ENCODE results near the gene GPS1. TPM values are rescaled to one million over a fixed set of nuclear protein-coding genes. Genes with fewer than 3 reads are reported as not detected.

Gene GPS1
- total and polyA plus RNA-seq, 4 donors: 63.4 to 165 (median 138) TPM

GRCh38 chr17:82008258-82008940 is 43.3 kb upstream of the GPS1 start:
- peaks cover 62% of the 10 kb centered on the region for H3K4me1 ChIP-seq (ENCODE audit: control insufficient read depth, insufficient read depth, low read length)
- no peak overlapping the region for H3K4me3 ChIP-seq (ENCODE audit: low read depth, low read length)
- H3K36me3 ChIP-seq (ENCODE audit: control insufficient read depth, insufficient read depth, low read length): peaks cover 98% of the 10 kb centered on the region
- WGBS (ENCODE audit: insufficient coverage): 79% methylated on average over 24 of the region's 26 CpGs
- no peak for DNase-seq (ENCODE audit: low read depth in 4 of 6, low spot score in 6 of 6)
- no peaks in the 10 kb centered on the region for H3K27me3 ChIP-seq (ENCODE audit: control insufficient read depth, insufficient read depth, low read length)
- no peak overlapping the region for H3K27ac ChIP-seq (ENCODE audit: low read depth, low read length)
- H3K9me3 ChIP-seq (ENCODE audit: control insufficient read depth, insufficient read depth, low read length): no peaks in the 10 kb centered on the region

GRCh38 chr17:82008941-82009405 is 42.7 kb upstream of the GPS1 start:
- peaks cover 63% of the 10 kb centered on the region for H3K4me1 ChIP-seq (ENCODE audit: control insufficient read depth, insufficient read depth, low read length)
- 91% methylated on average over 28 of the region's 28 CpGs for WGBS (ENCODE audit: insufficient coverage)
- no peak for DNase-seq (ENCODE audit: low read depth in 4 of 6, low spot score in 6 of 6)
- no peaks in the 10 kb centered on the region for H3K9me3 ChIP-seq (ENCODE audit: control insufficient read depth, insufficient read depth, low read length)
- no peak overlapping the region for H3K27ac ChIP-seq (ENCODE audit: low read depth, low read length)
- peaks cover 98% of the 10 kb centered on the region for H3K36me3 ChIP-seq (ENCODE audit: control insufficient read depth, insufficient read depth, low read length)
- H3K4me3 ChIP-seq (ENCODE audit: low read depth, low read length): no peak overlapping the region
- no peaks in the 10 kb centered on the region for H3K27me3 ChIP-seq (ENCODE audit: control insufficient read depth, insufficient read depth, low read length)

- 90% methylated on average over 15 of the region's 15 CpGs for WGBS (ENCODE audit: insufficient coverage)
- Histone ChIP-seq H3K9me3 (ENCODE audit: control insufficient read depth, insufficient read depth, low read length) (no peaks in the 10 kb centered on the region), H3K36me3 (ENCODE audit: control insufficient read depth, insufficient read depth, low read length) (peaks cover 98% of the 10 kb centered on the region), H3K4me3 (ENCODE audit: low read depth, low read length) (no peak overlapping the region), H3K27ac (ENCODE audit: low read depth, low read length) (no peak overlapping the region), H3K4me1 (ENCODE audit: control insufficient read depth, insufficient read depth, low read length) (peaks cover 63% of the 10 kb centered on the region), H3K27me3 (ENCODE audit: control insufficient read depth, insufficient read depth, low read length) (no peaks in the 10 kb centered on the region)
- no peak for DNase-seq (ENCODE audit: low read depth in 4 of 6, low spot score in 6 of 6)
Observed at GRCh38 chr17:82009413-82009812, 42.3 kb upstream of the GPS1 start.

- Histone ChIP-seq H3K9me3 (ENCODE audit: control insufficient read depth, insufficient read depth, low read length) (no peaks in the 10 kb centered on the region), H3K36me3 (ENCODE audit: control insufficient read depth, insufficient read depth, low read length) (peaks cover 97% of the 10 kb centered on the region), H3K27me3 (ENCODE audit: control insufficient read depth, insufficient read depth, low read length) (no peaks in the 10 kb centered on the region), H3K27ac (ENCODE audit: low read depth, low read length) (no peak overlapping the region), H3K4me3 (ENCODE audit: low read depth, low read length) (no peak overlapping the region), H3K4me1 (ENCODE audit: control insufficient read depth, insufficient read depth, low read length) (peaks cover 72% of the 10 kb centered on the region)
- DNase-seq (ENCODE audit: low read depth in 4 of 6, low spot score in 6 of 6): no peak
- 92% methylated on average over 33 of the region's 39 CpGs for WGBS (ENCODE audit: insufficient coverage)
Observed at GRCh38 chr17:82010575-82011525, 40.8 kb upstream of the GPS1 start.

GRCh38 chr17:82011617-82012187 is 40.0 kb upstream of the GPS1 start:
- WGBS (ENCODE audit: insufficient coverage): 90% methylated on average over 18 of the region's 19 CpGs
- H3K27ac ChIP-seq (ENCODE audit: low read depth, low read length): no peak overlapping the region
- H3K9me3 ChIP-seq (ENCODE audit: control insufficient read depth, insufficient read depth, low read length): no peaks in the 10 kb centered on the region
- no peak for DNase-seq (ENCODE audit: low read depth in 4 of 6, low spot score in 6 of 6)
- H3K36me3 ChIP-seq (ENCODE audit: control insufficient read depth, insufficient read depth, low read length): peaks cover 97% of the 10 kb centered on the region
- no peak overlapping the region for H3K4me3 ChIP-seq (ENCODE audit: low read depth, low read length)
- peaks cover 72% of the 10 kb centered on the region for H3K4me1 ChIP-seq (ENCODE audit: control insufficient read depth, insufficient read depth, low read length)
- H3K27me3 ChIP-seq (ENCODE audit: control insufficient read depth, insufficient read depth, low read length): no peaks in the 10 kb centered on the region

GRCh38 chr17:82012261-82012639 is 39.4 kb upstream of the GPS1 start:
- peaks cover 97% of the 10 kb centered on the region for H3K36me3 ChIP-seq (ENCODE audit: control insufficient read depth, insufficient read depth, low read length)
- peaks cover 66% of the 10 kb centered on the region for H3K4me1 ChIP-seq (ENCODE audit: control insufficient read depth, insufficient read depth, low read length)
- H3K27ac ChIP-seq (ENCODE audit: low read depth, low read length): peak overlapping the region; percentile 67
- no peaks in the 10 kb centered on the region for H3K9me3 ChIP-seq (ENCODE audit: control insufficient read depth, insufficient read depth, low read length)
- no peak for DNase-seq (ENCODE audit: low read depth in 4 of 6, low spot score in 6 of 6)
- WGBS (ENCODE audit: insufficient coverage): 50% methylated on average over 20 of the region's 20 CpGs
- no peak overlapping the region for H3K4me3 ChIP-seq (ENCODE audit: low read depth, low read length)
- no peaks in the 10 kb centered on the region for H3K27me3 ChIP-seq (ENCODE audit: control insufficient read depth, insufficient read depth, low read length)

- Histone ChIP-seq H3K27me3 (ENCODE audit: control insufficient read depth, insufficient read depth, low read length) (no peaks in the 10 kb centered on the region), H3K4me3 (ENCODE audit: low read depth, low read length) (no peak overlapping the region), H3K4me1 (ENCODE audit: control insufficient read depth, insufficient read depth, low read length) (peaks cover 61% of the 10 kb centered on the region), H3K9me3 (ENCODE audit: control insufficient read depth, insufficient read depth, low read length) (no peaks in the 10 kb centered on the region), H3K27ac (ENCODE audit: low read depth, low read length) (peak overlapping the region; percentile 67), H3K36me3 (ENCODE audit: control insufficient read depth, insufficient read depth, low read length) (peaks cover 97% of the 10 kb centered on the region)
- 59% methylated on average over 10 of the region's 19 CpGs for WGBS (ENCODE audit: insufficient coverage)
- no peak for DNase-seq (ENCODE audit: low read depth in 4 of 6, low spot score in 6 of 6)
Observed at GRCh38 chr17:82012640-82013295, 38.9 kb upstream of the GPS1 start.

GRCh38 chr17:82013341-82013740 is 38.4 kb upstream of the GPS1 start:
- DNase-seq (ENCODE audit: low read depth in 4 of 6, low spot score in 6 of 6): peak in 1 of 6 donors; percentile 78
- Histone ChIP-seq H3K36me3 (ENCODE audit: control insufficient read depth, insufficient read depth, low read length) (peaks cover 97% of the 10 kb centered on the region), H3K9me3 (ENCODE audit: control insufficient read depth, insufficient read depth, low read length) (no peaks in the 10 kb centered on the region), H3K4me3 (ENCODE audit: low read depth, low read length) (no peak overlapping the region), H3K4me1 (ENCODE audit: control insufficient read depth, insufficient read depth, low read length) (peaks cover 58% of the 10 kb centered on the region), H3K27ac (ENCODE audit: low read depth, low read length) (peak overlapping the region; percentile 67), H3K27me3 (ENCODE audit: control insufficient read depth, insufficient read depth, low read length) (no peaks in the 10 kb centered on the region)
- 70% methylated on average over 21 of the region's 22 CpGs for WGBS (ENCODE audit: insufficient coverage)

- H3K36me3 ChIP-seq (ENCODE audit: control insufficient read depth, insufficient read depth, low read length): peaks cover 97% of the 10 kb centered on the region
Observed at GRCh38 chr17:82013772-82014321, 37.9 kb upstream of the GPS1 start.

More at GRCh38 chr17:82013772-82014321, 37.9 kb upstream of the GPS1 start:
- peaks cover 58% of the 10 kb centered on the region for H3K4me1 ChIP-seq (ENCODE audit: control insufficient read depth, insufficient read depth, low read length)
- no peak for DNase-seq (ENCODE audit: low read depth in 4 of 6, low spot score in 6 of 6)
- peak overlapping the region; percentile 40 for H3K27ac ChIP-seq (ENCODE audit: low read depth, low read length)
- H3K9me3 ChIP-seq (ENCODE audit: control insufficient read depth, insufficient read depth, low read length): no peaks in the 10 kb centered on the region
- no peak overlapping the region for H3K4me3 ChIP-seq (ENCODE audit: low read depth, low read length)
- H3K27me3 ChIP-seq (ENCODE audit: control insufficient read depth, insufficient read depth, low read length): no peaks in the 10 kb centered on the region
- WGBS (ENCODE audit: insufficient coverage): 87% methylated on average over 16 of the region's 16 CpGs

Data from spinal cord (tissue), 10 donors.